Left lung (tissue), 10 donors: ENCODE measurements around the gene TFB1M. TPM values are rescaled to one million over a fixed set of nuclear protein-coding genes. Genes with fewer than 3 reads are reported as not detected.
A peak's percentile ranks its signal among the peaks of the same experiment; 100 is the strongest.
"Not testable (repeated sequence)": the region's sequence is repeated elsewhere in the genome, so short reads cannot be mapped to it uniquely, and the experiment has no call there.

Source experiments
- ATAC-seq: fragments of 200-7000 bp; cut with Tn5 transposase; one replicate; pipeline ENCODE4 v1.9.1; 2020; ENCODE audit warnings: moderate library complexity
- DNase-seq, 4 donors: peaks; one replicate each; pipeline ENCODE4 v3.0.0-alpha.2; 2013 to 2020
- H3K27ac ChIP-seq, 2 donors: fragments of 200-600 bp; sonication (generic) in 1 of 2; one replicate each; pipeline versions ENCODE4 v1.5.0 to v1.8.0; 2020 to 2021
- H3K27me3 ChIP-seq, 2 donors: fragments of 200-600 bp; sonication (generic) in 1 of 2; one replicate each; pipeline versions ENCODE4 v1.5.0 to v1.8.0; 2020 to 2021
- H3K36me3 ChIP-seq, 2 donors: fragments of 200-600 bp; sonication (generic) in 1 of 2; one replicate each; pipeline versions ENCODE4 v1.5.0 to v1.8.0; 2020 to 2021
- H3K4me1 ChIP-seq, 2 donors: fragments of 200-600 bp; one replicate each; pipeline ENCODE4 v1.8.0; 2021
- H3K4me3 ChIP-seq, 2 donors: fragments of 200-600 bp; sonication (generic) in 1 of 2; one replicate each; pipeline versions ENCODE4 v1.5.0 to v1.8.0; 2020 to 2021; ENCODE audit warnings: mild to moderate bottlenecking in 1 of 2
- H3K9me3 ChIP-seq, 2 donors: fragments of 200-600 bp; sonication (generic) in 1 of 2; one replicate each; pipeline versions ENCODE4 v1.5.0 to v1.8.0; 2020 to 2021
- intact Hi-C, 2 donors: fragments of 100-400 bp; cut with DNase I; formaldehyde crosslinking; loops; one replicate each; pipeline versions ENCODE4 v1.11.2 to v1.14.2; 2022
- polyA plus RNA-seq, 6 donors: library from polyadenylated mRNA; unstranded; fragments of 120-200 nt; gene quantifications; one replicate each; pipeline ENCODE4 v1.2.1, GENCODE V29; 2013; ENCODE audit not compliant: insufficient read length in 6 of 6
- total RNA-seq, 2 donors: library from RNA; stranded (reverse); fragmentation: NEBNext Ultra II Directional; extraction: Animal tissue kit (Norgen Biotek cat#: 25700); gene quantifications; one replicate each; pipeline ENCODE4 v1.2.1, GENCODE V29; 2021
- TF ChIP-seq, protein P1 (sequence below), 2 donors: fragments of 200-600 bp; sonication (generic) in 1 of 2; IDR thresholded peaks; one replicate each; pipeline versions ENCODE4 v1.5.0 to v1.8.0; 2021; ENCODE audit warnings: antibody characterized with exemption in 2 of 2
- donor health status: DM: no; HTN: yes; CAD: no.
- donor health status: DM: no; HTN: no; CAD: no.

The TFB1M gene
- total and polyA plus RNA-seq, 8 donors, result 20.6 to 29.4 (median 24.0) TPM

DNA sequence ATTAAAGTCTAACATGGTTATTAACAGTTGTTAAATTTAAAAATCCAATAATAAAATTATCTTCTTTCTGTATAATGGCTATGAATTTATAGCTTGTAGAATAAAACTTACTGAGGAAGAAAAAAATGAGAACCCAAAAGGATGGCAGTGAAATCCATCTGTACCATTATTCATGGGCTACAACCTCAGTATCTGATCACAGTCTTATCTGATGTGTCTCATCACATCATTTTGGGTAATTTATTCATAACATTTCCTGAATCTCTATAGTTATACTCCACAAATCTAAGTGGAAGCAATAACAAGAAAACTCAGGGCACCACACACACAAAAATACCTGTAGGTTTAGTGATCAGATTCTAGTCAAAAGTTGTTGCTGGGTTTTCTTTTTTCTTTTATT is 43.1 kb downstream of the TFB1M start:
- H3K4me1 ChIP-seq, result no peaks in the 10 kb centered on the region
- no peaks in the 10 kb centered on the region for H3K27me3 ChIP-seq
- no peak overlapping the region for H3K4me3 ChIP-seq
- intact Hi-C loops, result no loop called here
- no peak for ATAC-seq
- no peaks in the 10 kb centered on the region for H3K9me3 ChIP-seq
- no peak overlapping the region for H3K27ac ChIP-seq
- peaks cover 0 to 9% of the 10 kb centered on the region in 2 donors for H3K36me3 ChIP-seq
- DNase-seq, result no peak
- TF ChIP-seq, protein P1, sequence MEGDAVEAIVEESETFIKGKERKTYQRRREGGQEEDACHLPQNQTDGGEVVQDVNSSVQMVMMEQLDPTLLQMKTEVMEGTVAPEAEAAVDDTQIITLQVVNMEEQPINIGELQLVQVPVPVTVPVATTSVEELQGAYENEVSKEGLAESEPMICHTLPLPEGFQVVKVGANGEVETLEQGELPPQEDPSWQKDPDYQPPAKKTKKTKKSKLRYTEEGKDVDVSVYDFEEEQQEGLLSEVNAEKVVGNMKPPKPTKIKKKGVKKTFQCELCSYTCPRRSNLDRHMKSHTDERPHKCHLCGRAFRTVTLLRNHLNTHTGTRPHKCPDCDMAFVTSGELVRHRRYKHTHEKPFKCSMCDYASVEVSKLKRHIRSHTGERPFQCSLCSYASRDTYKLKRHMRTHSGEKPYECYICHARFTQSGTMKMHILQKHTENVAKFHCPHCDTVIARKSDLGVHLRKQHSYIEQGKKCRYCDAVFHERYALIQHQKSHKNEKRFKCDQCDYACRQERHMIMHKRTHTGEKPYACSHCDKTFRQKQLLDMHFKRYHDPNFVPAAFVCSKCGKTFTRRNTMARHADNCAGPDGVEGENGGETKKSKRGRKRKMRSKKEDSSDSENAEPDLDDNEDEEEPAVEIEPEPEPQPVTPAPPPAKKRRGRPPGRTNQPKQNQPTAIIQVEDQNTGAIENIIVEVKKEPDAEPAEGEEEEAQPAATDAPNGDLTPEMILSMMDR (IDR thresholded peaks at IDR 0.05), result no peak

DNA sequence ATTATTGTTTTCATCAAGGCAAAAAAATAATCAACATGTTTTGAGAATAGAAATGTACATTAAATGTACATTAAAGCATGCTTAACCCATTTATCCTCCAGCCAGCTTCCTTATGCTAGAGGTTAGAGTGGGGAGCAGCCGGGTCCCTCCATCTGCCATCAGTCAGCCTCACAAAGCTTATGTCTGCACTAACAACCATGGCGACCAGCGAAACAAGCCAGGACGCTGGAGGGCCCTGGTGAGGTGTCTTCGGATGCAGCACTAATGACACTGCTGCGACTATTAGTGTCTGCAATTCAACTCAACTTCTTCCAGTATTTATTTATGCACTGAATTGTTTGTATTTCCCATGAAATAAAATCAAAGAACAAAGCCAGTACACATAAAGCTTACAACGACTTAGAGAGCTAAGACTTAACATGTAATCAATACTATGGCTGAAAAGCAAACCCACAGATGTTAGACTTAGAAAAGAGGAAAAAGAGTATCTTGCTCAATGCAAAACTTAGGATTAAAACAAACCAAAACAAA is 43.7 kb downstream of the TFB1M start:
- Histone ChIP-seq H3K27ac (no peak overlapping the region), H3K4me1 (no peaks in the 10 kb centered on the region), H3K4me3 (no peak overlapping the region), H3K27me3 (no peaks in the 10 kb centered on the region), H3K36me3 (peaks cover 0 to 7% of the 10 kb centered on the region in 2 donors), H3K9me3 (no peaks in the 10 kb centered on the region)
- ATAC-seq, result no peak
- intact Hi-C loops, result no loop called here
- TF ChIP-seq, protein P1 (IDR thresholded peaks at IDR 0.05), result no peak
- peak in 2 of 4 donors; percentile 67 to 76 for DNase-seq

DNA sequence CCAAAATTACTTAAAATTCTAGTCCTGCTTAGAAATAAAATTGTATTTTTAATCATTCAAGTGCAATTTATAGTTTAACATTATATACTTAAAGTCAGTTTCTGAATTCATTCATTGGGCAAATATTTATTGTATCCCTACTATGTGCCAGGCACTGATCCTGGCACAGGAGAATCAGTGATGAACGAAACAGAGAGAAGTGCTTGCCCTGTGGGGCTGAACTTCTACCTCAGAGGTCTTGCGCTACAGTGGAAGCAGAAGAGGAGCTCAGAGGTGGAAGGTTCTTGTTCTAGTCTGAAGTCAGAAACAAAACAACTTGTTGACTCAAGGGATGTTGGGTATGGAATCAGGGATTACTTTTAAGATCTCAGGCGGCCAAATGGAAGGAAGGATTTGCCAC is 44.5 kb downstream of the TFB1M start:
- ATAC-seq (no peak), DNase-seq (no peak)
- TF ChIP-seq, protein P1 (IDR thresholded peaks at IDR 0.05), result no peak
- Histone ChIP-seq H3K27me3 (no peaks in the 10 kb centered on the region), H3K36me3 (peaks cover 0 to 3% of the 10 kb centered on the region in 2 donors), H3K4me3 (no peak overlapping the region), H3K9me3 (no peaks in the 10 kb centered on the region), H3K27ac (no peak overlapping the region), H3K4me1 (no peaks in the 10 kb centered on the region)
- intact Hi-C loops, result no loop called here

DNA sequence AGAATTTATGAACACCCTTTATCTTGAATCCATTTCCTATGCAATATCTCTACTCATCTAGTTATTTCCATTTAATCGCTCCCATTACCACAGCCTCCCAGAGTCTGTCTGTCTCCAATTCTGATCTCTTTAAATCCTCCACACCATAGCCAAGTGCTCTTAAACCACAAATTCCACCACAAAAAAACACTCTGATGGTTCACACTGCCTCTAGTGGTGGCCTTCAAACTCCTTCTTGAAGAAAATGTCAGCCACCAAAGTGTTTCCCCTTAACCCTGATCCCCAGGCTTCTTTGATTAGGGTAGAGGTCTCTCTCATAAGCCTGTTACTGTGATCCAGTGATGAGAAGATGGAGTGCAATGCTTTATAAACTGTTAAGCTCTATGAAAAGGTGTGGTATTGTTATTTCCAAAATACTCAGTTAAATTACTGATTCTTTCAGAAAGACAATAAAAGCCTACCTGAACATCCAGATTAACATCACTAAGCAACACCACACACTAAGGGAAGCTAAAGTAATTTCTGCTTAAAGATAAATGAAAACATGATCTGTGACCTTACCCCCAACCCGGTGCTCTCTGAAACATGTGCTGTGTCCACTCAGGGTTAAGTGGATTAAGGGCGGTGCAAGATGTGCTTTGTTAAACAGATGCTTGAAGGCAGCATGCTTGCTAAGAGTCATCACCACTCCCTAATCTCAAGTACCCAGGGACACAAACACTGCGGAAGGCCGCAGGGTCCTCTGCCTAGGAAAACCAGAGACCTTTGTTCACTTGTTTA is 46.0 kb downstream of the TFB1M start:
- intact Hi-C loops, H3K4me1 ChIP-seq: not testable (repeated sequence)

DNA sequence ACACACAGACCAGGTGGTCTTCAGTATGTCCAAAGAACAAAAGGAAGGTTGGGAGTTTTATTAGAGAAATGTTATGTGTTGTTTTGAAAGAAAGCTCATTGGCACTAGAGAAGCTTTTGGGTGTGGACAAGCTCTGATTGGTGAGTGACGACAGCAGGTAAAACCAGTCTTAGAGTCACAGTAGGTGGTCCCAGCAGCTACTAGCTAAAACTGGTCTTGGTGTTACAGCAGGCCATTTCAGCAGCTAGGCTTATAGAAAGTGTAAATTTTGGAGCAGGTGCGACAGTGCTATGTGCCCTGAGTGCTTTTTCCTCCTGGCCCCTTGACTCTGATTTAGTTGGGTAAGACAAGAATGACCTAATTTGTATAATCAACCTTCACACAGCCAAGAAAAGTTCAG is 46.9 kb downstream of the TFB1M start:
- Histone ChIP-seq H3K4me3 (no peak overlapping the region), H3K27me3 (no peaks in the 10 kb centered on the region), H3K27ac (no peak overlapping the region), H3K4me1 (no peaks in the 10 kb centered on the region), H3K36me3 (peaks cover 0 to 1% of the 10 kb centered on the region in 2 donors), H3K9me3 (no peaks in the 10 kb centered on the region)
- ATAC-seq (no peak), DNase-seq (no peak)
- intact Hi-C loops, result no loop called here
- TF ChIP-seq, protein P1 (IDR thresholded peaks at IDR 0.05), result no peak

More for the DNA sequence above, 46.0 kb downstream of the TFB1M start:
- not testable (repeated sequence) for H3K4me3 ChIP-seq, H3K9me3 ChIP-seq, H3K27me3 ChIP-seq, H3K27ac ChIP-seq, H3K36me3 ChIP-seq, DNase-seq
- peak; percentile 63 for ATAC-seq
- TF ChIP-seq, protein P1 (IDR thresholded peaks at IDR 0.05), result peak in 1 of 2 donors; percentile 13
